ENCODE measurements around the gene PPP1R14C.
"Not testable (repeated sequence)": the region's sequence is repeated elsewhere in the genome, so short reads cannot be mapped to it uniquely, and the experiment has no call there.

PPP1R14C gene

DNA sequence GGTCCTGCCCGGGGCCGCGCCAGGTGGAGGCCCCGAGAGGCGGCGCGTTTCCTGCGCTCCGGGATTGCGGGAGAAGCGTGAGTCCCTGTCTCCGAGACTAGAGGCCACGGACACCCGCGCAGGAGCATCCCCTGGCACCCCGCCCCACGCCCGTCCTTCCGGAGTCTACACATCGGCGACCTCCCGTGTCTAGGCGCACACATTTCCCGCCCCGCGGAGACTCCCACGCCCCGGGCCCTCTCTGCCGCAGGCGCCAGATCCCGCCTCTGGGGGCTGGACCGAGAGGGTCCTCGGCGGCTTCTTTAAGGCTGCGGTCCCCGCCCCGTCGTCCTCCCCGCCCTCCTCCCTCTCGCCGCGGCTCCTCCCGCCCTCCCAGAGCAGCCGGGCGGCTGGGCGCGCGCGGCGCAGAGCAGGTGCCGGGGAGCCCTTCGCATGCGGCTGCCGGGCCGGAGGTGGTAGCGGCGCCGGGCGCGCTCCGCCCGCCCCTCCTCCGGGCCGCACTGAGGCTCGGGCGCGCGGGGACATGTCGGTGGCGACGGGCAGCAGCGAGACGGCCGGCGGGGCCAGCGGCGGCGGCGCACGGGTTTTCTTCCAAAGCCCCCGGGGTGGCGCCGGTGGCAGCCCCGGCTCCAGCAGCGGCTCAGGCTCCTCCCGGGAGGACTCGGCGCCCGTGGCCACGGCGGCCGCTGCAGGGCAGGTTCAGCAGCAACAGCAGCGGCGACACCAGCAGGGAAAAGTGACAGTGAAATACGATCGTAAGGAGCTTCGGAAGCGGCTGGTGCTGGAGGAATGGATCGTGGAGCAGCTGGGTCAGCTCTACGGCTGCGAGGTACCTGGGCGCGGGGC is at the start of gene PPP1R14C:
TSS of gene PPP1R14C (plus strand) at position 375 of the 846 bp plus-strand sequence. CDS start at position 524, 149 bp downstream.
- DNase-seq (ENCODE audit: low spot score): peak; percentile 45

- DNase-seq (ENCODE audit: low spot score): no peak
Observed at GRCh38 chr6:150093397-150093796, 49.4 kb upstream of the PPP1R14C start.

GRCh38 chr6:150098155-150098554 is 44.7 kb upstream of the PPP1R14C start:
- DNase-seq (ENCODE audit: low spot score): no peak

- no peak for DNase-seq (ENCODE audit: low spot score)
Observed at GRCh38 chr6:150099546-150099945, 43.3 kb upstream of the PPP1R14C start.

GRCh38 chr6:150099953-150100352 is 42.9 kb upstream of the PPP1R14C start:
- no peak for DNase-seq (ENCODE audit: low spot score)

DNA sequence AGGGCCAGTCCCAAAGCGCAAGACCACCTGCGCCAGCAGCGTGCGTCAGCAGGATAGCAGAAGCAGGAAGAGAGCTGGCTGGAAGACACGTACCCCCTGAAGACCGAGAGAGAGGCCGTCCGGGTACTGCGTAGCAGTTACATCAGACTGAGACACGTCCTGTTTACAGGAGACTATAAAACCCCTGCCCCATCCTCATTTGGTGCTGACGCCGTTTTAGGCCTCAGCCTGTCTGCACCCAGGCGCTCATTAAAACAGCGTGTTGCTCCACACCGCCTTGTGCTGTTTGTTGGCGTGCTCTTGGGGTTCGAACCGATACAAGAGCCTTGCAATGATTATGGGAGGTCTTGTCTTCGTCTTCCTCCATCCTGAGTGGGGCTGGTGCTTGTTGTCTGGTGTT is 42.1 kb upstream of the PPP1R14C start:
- no peak for DNase-seq (ENCODE audit: low spot score)

GRCh38 chr6:150102750-150103270 is 40.0 kb upstream of the PPP1R14C start:
- no peak for DNase-seq (ENCODE audit: low spot score)

- no peak for DNase-seq (ENCODE audit: low spot score)
Observed at GRCh38 chr6:150112233-150112632, 30.6 kb upstream of the PPP1R14C start.

GRCh38 chr6:150115769-150116168 is 27.1 kb upstream of the PPP1R14C start:
- DNase-seq (ENCODE audit: low spot score): no peak

DNA sequence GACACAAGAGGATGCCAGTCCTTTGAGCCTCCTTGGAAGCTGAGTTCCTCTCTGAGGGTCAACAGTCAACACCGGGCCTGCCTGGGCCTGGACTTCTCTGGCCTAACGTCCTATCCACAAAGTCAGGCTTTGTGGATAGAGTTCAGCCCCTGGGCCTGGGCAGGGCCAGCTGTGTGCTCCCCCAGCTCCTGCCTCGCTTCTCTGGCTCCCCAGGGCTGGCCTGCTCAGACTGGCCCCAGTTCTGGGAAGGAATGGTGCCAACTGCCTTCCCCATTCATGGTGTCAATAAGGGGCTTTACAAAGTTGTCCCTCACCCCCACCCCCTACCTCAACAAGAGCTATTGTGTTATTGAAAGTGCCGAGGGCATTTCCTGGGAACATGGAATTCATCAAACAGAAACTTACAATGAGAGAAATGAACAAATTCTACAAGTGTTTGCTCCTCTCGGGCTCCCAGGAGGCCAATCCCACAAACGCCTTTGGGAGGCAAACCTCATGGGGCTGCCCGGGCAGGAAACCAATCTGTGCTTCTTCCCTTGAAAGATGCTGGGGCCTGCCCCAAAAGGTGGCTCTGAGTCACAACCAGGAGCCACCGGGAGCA is 26.5 kb upstream of the PPP1R14C start:
- DNase-seq (ENCODE audit: low spot score): no peak

- no peak for DNase-seq (ENCODE audit: low spot score)
Observed at GRCh38 chr6:150118203-150118602, 24.6 kb upstream of the PPP1R14C start.

DNA sequence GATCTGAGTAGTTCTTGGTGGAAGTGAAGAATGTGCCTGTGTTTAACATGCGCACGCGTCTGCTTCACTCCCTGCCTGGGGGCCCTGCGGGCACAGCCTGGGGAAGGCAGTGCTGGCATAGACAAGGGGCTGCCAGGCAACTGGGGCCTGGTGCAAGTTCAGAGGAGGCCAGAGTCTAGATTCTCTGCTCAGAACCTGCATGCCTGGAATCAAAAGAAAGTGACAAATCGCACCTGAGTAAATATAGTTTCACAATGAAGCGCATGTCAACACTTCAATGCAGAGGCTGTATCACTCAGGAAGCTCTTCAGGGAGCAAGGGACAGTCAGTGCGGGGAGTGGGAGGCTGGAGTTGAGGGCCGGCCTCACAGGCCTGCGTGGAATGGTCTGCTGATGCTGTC is 24.2 kb upstream of the PPP1R14C start:
- no peak for DNase-seq (ENCODE audit: low spot score)

GRCh38 chr6:150119173-150119572 is 23.7 kb upstream of the PPP1R14C start:
- no peak for DNase-seq (ENCODE audit: low spot score)

- no peak for DNase-seq (ENCODE audit: low spot score)
Observed at GRCh38 chr6:150123645-150124044, 19.2 kb upstream of the PPP1R14C start.

DNA sequence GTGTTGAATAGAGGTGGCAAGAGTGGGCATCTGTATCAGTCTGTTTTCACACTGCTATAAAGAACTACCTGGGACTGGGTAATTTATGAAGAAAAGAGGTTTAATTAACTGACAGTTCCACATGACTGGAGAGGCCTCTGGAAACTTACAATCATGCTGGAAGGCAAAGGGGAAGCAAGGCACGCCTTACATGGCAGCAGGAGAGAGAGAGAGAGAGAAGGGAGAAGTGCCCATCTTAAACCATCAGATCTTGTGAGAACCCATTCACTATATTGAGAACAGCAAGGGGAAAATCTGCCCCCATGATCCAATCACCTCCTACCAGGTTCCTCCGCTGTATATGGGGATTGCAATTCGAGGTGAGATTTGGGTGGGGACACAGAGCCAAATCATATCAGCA is 18.6 kb upstream of the PPP1R14C start:
- no peak for DNase-seq (ENCODE audit: low spot score)

DNA sequence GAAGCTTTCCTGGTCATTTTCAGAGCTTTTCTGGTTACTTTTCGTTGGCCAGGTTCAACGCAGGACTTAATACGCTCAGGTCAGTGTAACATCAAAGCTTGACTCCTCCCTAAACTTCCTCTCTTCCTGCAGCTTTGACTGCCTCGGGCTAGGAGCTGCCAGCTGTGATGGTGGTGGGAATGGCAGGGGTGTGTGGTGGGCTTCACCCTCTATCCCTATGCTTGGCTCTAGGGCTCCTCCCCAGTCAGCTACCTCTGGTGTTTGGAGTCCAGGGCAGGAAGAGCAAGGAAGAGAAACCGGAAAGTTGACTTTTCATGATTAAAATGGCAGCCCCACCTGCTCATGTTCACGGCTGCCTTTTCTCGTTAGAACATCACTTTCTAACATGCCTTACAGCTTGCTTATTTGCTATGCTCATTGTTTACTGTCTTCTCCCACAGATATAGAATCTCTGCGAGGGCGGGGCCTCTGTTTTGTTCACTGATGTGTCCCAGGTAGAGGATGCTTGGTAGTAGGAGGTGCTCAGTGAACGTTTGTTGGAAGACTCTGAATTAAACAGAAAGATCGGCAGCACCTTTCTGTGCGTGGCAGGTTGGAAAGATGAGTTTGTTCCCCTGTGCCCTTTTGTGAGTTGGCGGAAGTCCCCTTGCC is 16.1 kb upstream of the PPP1R14C start:
- no peak for DNase-seq (ENCODE audit: low spot score)

GRCh38 chr6:150128425-150128824 is 14.4 kb upstream of the PPP1R14C start:
- DNase-seq (ENCODE audit: low spot score): no peak

- no peak for DNase-seq (ENCODE audit: low spot score)
Observed at GRCh38 chr6:150129616-150130505, 13.0 kb upstream of the PPP1R14C start.

DNA sequence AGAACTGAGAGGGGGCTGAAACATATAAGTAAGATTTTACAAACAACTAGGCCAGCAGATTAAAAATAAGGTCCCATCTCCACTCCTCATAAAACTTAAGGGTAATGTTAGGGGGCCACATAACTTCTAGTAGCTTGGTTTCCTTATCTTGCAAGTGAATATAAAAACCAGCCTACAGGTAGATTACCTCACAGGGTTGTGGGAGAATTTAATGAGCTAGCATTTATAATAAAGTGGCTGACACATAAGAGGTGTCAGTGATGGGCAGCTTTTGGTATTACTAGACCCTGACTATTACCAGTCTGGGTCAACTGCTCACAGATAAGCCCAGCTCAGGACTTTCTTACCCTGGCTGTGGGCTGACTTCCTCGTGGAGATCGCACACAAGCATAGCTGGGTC is 9.2 kb upstream of the PPP1R14C start:
- DNase-seq (ENCODE audit: low spot score): no peak

DNA sequence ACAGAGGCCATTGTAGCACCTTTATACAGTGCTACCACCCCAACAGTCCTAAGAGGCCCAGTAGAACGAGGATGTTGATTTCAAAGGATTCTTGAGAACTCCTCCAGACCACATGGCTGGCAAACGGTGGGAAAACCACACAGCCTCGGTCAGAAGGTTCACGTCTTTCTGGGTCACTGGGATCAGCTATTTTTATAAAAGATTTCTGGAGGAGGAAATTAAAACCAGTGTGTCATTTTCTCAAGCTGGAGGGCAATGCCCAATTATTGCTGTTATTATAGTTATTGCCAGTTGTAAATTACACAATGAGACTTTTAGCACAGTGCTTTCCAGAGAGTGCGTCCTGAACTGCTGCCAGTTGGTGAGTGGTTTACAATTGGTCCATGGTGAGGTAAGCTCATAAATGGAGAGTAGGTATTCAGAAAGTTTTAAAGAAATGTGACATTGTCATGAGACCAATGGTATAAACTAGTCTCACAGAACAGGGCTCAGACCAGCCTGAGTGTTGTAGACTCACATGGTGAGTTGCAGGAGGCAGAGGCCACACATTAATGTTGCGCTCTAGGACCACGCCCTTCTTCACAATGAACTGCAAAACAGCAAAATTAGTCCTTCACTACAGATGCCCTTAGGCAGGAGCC is 8.4 kb upstream of the PPP1R14C start:
- no peak for DNase-seq (ENCODE audit: low spot score)

DNA sequence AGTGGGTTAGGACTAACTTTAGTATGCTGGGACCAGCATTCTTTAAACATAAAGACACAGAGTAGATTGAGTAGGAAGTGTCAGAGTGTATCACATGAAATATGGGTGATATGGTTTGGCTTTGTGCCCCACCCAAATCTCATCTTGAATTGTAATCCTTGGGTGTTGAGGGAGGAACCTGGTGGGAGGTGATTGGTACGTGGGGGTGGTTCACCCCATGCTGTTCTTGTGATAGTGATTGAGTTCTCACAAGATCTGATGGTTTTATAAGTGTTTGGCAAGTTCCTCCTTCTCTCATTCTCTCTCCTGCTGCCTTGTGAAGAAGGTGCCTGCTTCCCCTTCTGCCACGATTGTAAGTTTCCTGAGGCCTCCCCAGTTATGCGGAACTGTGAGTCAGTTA is 5.1 kb upstream of the PPP1R14C start:
- not testable (repeated sequence) for DNase-seq (ENCODE audit: low spot score)
